T1000 (cell line): ENCODE data around the gene CCDC74A.
A peak's percentile ranks its signal among the peaks of the same experiment; 100 is the strongest.
"Not testable (repeated sequence)": the region's sequence is repeated elsewhere in the genome, so short reads cannot be mapped to it uniquely, and the experiment has no call there.

Source experiments
- DNase-seq: peaks from one replicate; lab custom pipeline; 2025; ENCODE audit warnings: mixed read lengths; lab: John Stamatoyannopoulos, UW

Gene CCDC74A

DNA sequence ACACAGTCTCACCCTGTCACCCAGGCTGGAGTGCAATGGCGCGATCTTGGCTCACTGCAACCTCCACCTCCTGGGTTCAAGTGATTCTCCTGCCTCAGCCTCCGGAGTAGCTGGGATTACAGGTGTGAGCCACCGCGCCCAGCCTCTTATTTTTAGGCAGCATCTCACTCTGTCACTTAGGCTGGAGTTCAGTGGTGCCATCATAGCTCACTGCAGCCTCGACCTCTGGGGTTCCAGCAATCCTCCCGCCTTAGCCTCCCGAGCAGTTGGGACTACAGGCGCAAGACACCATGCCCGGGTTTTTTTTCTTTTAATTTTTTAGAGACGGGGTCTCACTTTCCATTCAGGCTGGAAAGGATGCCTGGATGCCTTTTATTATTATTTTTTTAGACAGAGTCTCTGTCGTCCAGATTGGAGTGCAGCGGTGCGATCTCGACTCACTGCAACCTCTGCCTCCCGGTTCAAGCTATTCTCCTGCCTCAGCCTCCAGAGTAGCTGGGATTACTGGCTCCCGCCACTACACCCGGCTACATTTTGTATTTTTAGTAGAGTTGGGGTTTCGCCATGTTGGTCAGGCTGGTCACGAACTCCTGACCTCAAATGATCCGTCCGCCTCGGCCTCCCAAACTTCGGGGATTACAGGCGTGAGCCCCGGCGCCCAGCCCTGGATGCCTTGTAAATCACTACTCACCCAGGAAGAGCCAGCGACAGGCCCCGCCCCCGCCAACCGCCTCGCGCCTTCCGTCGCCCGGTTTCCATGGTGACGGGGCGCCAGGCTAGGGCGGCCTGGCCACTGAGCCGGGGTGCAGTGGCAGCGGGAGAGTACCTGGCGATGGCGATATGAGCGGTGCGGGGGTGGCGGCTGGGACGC, at the start of gene CCDC74A:
TSS of gene CCDC74A (plus strand) at position 758 of the 871 bp plus-strand sequence. CDS start at position 841, 83 bp downstream.
- peak; percentile 22 for DNase-seq

DNA sequence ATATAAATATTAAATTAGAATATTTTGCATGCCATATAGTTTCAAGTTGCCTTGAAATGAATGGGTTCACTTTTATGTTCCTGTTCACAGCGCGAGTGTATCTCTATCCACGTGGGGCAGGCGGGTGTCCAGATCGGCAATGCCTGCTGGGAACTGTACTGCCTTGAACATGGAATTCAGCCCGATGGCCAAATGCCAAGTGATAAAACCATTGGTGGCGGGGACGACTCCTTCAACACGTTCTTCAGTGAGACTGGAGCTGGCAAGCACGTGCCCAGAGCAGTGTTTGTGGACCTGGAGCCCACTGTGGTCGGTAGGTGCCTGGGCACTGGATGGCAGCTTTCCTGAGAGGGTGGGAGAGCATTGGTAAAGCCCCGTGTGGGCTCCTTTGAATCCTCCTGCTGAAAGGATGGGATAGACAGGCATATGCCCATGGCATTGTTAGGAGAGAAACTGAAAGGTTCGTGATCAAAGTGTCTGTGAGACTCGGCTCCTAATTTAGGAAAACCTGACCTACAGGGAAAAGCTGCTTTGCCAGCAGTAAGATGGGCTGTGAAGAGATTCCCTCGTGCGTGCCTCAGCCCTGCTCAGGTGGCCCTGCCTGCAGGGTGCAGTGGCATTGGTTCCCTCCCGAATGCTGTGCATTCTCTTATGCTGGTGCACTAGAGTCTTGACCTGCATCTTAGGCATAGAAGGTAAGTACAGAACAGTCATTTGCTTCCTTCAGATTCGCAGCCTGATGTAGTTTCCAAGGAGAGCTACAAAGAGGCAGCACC, 49.4 kb upstream of the CCDC74A start:
- not testable (repeated sequence) for DNase-seq

DNA sequence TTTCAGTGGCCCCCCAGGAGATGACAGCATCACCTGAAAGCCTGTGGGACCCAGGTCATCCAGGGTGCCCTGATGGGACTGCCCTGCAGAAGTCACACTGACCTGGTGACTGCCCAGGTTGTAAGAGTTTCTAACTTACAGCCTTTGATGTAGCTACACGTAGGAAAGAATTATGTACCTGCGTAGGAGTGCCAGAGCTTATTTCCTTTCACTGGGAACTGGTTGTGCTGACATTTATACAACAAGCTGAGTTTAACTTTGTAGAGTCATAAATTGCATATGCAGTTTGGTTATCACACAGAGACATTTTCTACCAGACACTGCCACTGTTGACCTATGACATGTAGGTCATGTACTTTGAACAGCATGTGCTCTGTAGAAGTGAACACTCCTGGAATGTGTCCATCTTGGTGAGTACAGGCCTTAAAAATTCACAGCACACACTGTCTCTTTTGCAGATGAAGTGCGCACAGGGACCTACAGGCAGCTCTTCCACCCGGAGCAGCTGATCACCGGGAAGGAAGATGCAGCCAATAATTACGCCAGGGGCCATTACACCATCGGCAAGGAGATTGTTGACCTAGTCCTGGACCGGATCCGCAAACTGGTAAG, 48.7 kb upstream of the CCDC74A start:
- DNase-seq, result not testable (repeated sequence)

GRCh38 chr2:131480351-131480750, 47.3 kb upstream of the CCDC74A start:
- not testable (repeated sequence) for DNase-seq

GRCh38 chr2:131482506-131483155, 45.1 kb upstream of the CCDC74A start:
- DNase-seq, result not testable (repeated sequence)

GRCh38 chr2:131483981-131484820, 43.5 kb upstream of the CCDC74A start:
- DNase-seq, result not testable (repeated sequence)

- not testable (repeated sequence) for DNase-seq
Observed at GRCh38 chr2:131484906-131485460, 42.7 kb upstream of the CCDC74A start.

- not testable (repeated sequence) for DNase-seq
Observed at GRCh38 chr2:131486201-131486902, 41.3 kb upstream of the CCDC74A start.

GRCh38 chr2:131488306-131489205, 39.1 kb upstream of the CCDC74A start:
- DNase-seq, result no peak

- DNase-seq, result not testable (repeated sequence)
Observed at GRCh38 chr2:131490616-131491468, 36.8 kb upstream of the CCDC74A start.

GRCh38 chr2:131491469-131491836, 36.2 kb upstream of the CCDC74A start:
- not testable (repeated sequence) for DNase-seq

DNA sequence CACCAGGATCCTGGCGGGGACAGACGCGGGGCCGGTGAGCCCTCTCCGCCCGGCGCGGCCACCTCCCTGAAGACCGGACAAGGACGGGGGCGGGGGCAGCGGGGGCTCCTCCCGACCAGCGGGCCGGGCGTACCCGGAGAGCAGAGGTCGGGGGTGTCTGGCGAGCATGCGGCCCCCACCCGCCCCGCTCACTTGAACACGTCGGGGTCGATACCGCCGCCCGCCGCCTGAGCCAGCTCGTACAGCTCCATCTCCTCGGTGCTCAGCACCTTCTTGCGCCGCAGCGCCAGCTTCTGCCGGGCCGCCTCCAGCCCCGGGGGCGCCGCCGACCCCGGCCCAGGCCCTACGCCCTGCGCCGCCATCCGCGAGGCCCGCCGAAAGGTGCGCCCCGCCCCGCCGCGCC, 35.7 kb upstream of the CCDC74A start, which contains the start of gene MZT2A:
TSS of gene MZT2A (minus strand) at position 383 of the 403 bp plus-strand sequence. CDS start at position 362, 21 bp downstream.
- DNase-seq, result not testable (repeated sequence)

DNA sequence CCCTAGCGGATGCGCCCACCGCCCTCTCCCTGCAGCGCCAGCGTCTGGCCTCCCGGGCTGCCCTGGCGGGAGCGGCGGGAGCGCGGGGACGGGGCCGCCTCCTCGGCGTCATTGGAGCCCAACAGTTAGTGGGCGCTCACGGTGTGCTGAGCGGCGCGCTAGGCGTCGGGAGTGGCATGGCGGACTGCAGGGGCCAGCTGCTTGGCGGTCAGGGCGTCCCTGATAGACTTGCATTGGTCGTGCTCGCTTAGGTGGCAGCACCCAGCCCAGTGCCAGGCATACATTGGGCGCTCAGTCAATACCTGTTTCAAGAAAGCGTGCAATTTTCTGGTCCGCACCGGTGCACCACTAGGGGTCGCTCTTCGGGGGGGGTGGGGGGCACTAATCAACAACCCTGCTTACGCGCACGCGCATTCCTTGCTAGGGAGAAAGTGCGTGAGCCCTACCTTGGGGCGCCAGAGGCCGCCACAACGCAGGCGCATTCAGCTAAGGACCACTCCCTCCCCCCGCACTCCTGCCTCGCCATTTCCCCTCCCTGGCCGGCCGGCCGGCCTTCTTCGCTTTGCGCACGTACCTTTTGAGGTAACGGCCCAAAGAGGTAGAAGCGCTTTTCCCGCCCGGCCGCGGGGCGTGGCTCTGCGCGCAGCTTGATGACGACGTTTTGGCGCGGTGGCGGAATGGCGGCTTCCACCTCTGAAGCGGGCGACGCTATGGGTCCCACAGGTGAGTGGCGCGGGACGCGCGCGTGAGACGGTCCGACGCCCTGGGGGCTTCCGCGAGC, 35.1 kb upstream of the CCDC74A start:
- peak; percentile 91 for DNase-seq

DNA sequence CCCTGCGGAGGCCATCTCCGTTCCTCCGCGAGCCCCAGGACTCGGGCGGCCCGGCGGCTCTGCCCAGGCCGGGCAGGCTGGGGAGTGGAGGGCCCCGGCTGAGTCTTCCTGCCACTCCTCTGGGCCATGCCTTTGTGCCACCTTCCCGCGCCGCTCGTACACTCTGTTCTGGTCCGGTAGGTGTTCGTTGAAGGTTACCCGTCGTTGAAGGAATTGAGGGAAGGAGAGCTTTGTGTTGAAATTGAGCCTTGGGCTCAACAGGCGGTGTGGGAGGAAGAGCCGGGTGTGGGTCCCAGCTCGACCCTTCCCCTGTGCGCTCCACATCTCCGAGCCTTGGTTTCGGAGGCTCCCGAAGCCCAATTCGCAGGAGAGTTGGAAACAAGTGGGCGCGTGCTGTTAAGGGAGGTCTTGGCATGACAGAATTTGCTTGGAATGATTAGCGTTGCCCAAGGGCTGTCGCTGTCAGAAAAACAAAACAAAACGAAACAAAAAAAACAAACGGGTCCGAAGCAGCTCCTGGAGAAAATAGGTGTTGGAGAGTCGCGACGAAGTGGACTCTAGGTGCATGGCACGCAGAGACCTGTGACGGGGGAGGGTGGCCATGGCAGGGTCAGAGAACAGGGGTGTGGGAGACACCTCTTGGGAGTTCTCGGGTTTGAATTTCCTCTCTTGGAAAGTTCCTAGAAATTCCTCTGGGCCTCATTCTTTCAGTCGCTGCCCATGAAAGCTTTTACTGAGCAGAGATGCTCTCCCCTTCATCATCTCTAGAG, 34.3 kb upstream of the CCDC74A start:
- no peak for DNase-seq

GRCh38 chr2:131495506-131495905, 32.2 kb upstream of the CCDC74A start:
- DNase-seq, result not testable (repeated sequence)

DNA sequence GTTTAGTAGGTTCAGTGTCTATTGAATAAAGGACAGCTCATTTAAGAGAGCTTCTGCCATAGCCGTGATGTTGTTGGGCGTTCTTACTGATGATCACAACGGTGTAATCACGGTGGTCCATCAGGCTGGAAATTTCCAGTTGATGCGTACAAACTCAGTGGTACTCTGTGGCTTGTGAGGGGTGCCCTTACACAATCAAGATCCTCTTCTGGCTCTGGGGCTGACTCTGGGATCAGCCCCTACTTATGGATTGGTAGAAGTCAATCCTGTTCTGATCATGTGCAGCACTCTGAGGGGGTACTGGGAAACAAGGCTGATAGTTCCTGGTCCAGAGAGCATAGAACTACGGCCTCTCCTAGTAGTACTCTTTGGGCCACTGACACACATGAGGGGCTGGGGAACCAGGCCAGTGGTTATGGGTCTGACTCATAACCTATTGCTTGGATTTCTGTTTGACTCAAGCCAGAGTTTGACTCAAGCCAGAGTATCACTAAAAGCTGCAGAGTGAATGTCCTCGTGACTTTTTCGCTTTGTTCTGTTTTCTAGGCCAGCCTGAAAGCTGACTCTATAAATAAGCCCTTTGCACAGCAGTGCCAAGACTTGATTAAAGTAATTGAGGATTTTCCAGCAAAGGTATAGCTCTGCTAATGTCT, 29.2 kb upstream of the CCDC74A start:
- DNase-seq, result not testable (repeated sequence)
